Measurements from ENCODE around the gene RPL37.
A peak's percentile ranks its signal among the peaks of the same experiment; 100 is the strongest.
"Not testable (repeated sequence)": the region's sequence is repeated elsewhere in the genome, so short reads cannot be mapped to it uniquely, and the experiment has no call there.

The RPL37 gene

DNA sequence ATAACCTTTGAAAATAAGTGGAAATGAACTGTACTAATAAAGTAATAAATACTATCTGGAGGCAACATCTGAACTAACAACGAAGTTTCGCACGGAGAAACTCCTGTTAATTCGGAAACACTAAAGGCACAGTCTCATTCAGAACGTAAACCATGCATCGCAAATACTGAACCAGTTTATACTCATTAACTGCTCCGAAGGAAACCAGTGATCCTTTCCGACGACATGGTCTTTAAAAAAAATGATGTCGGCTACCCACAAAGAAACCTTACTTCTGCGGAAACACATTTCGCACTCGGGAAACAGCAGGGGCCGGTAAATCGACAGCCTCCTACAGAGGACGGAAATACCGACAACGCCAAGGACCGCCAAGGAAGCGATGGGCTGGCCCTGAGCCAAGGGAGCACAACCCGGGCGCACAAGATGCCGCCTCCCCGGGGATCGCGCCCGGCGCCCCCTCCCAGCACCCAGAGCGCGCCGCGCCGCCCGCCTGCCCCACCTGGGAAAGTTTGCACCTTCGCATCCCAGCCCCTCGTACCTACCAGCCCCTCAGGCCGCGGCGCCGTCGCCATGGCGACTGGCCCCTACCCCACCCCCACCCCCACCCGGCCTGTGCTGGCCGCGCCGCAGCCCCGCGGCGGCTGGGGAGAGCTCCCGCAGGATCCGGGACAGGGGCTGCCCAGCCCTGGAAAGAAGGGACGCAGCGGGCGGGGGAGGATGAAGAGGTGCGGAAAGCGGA, 37.6 kb downstream of the RPL37 start:
- no peak for DNase-seq (ENCODE audit: low read depth)

DNA sequence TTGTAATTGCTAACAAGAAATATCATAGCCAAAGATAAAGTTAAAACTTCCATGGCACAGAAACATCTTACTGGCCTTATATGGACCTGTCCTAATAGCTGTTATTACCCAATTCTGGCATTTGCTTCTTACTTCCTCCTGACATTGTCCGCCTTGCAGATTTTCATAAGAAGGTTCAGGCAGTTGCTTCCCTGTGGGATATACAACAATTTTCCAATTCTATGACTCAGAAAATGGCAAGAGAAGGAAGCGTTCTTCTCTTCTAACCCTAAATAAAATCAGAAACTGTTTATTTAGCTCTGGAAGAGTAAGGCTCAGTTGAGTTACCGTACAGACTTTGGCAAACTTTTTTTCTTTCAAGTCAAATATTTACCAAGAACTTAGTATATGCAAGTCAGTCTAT, 38.5 kb downstream of the RPL37 start:
- DNase-seq (ENCODE audit: low read depth), result no peak

DNA sequence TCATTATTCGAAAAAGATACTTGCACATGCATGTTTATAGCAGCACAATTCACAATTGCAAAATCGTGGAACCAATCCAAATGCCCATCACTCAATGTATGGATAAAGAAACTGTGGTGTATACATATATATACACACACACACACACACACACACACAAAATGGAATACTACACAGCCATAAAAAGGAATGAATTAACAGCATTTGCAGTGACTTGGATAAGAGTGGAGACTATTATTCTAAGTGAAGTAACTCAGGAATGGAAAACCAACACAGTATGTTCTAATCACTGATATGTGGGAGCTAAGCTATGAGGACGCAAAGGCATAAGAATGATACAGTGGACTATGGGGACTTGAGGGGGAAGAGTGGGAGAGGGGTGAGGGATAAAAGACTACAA, 40.1 kb downstream of the RPL37 start:
- not testable (repeated sequence) for DNase-seq (ENCODE audit: low read depth)

DNA sequence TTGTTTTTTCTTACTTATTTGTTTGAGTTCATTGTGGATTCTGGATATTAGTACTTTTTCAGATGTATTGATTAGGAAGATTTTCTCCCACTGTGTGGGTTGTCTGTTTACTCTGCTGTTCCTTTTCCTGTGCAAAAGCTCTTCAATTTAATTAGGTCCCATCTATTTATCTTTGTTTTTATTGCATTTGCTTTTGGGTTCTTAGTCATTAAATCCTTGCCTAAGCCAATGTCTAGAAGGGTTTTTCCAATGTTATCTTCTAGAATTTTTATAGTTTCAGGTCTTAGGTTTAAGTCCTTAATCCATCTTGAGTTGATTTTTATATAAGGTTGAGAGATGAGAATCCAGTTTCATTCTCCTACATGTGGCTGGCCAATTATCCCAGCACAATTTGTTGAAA, 40.7 kb downstream of the RPL37 start:
- DNase-seq (ENCODE audit: low read depth), result not testable (repeated sequence)

DNA sequence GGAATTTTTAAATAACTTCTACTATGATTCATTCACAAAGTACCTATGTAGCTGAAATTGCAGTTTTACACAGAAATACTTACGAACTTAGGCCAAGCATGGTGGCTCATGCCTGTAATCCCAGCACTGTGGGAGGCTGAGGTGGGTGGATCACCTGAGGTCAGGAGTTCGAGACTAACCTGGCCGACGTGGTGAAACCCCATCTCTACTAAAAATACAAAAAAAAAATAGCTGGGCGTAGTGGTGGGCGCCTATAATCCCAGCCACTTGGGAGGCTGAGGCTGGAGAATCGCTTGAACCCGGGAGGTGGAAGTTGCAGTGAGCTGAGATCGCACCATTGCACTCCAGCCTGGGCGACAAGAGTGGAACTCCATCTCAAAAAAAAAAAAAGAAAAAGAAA, 42.3 kb downstream of the RPL37 start:
- not testable (repeated sequence) for DNase-seq (ENCODE audit: low read depth)

DNA sequence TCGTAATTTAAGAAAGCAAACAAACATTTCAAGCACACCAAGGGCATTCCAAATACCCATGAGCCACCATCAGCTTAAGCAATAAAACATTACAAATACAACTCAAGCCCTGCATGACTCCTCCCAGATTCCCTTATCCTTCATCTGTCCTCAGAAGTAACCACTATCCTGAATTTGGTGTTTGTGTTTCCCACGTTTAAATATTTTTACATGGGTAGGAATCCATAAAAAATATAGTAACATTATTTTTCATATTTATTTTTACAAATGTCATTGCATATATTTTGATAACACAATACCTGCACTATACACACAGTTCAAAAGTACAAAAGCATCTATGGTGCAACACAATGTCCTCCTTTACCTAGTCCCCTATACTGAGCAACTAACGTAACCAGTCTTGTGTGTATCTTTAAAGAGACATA, 43.3 kb downstream of the RPL37 start:
- no peak for DNase-seq (ENCODE audit: low read depth)

DNA sequence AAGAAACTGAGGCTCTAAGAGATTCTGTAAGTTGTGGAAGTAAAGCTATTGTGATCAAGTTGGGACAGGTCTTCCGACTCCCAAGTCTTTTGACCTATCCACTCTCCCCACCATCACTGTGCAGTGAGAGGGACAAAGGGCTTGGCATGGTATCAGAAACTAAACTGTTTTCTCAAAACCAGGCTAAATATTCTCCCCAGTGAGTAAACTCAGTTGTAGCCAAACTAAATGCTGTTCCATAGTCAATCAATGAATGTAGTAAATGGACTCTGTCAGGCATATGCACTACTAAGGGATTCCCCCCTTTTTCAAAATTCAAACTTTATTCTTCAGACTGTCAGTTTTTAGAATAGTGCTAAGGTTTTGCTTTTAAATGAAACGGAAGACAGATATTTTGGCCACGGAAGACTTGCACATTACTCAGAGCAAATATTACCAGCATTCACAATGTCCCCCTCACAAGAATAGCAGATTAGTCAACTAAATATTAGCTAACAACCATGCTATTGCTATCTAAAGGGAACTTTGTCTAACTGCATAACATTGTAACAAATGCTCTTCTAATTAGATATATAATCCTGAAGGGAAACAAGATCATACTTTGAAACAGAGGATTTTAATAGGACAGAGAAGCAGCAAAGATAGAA, 44.0 kb downstream of the RPL37 start:
- DNase-seq (ENCODE audit: low read depth), result no peak

DNA sequence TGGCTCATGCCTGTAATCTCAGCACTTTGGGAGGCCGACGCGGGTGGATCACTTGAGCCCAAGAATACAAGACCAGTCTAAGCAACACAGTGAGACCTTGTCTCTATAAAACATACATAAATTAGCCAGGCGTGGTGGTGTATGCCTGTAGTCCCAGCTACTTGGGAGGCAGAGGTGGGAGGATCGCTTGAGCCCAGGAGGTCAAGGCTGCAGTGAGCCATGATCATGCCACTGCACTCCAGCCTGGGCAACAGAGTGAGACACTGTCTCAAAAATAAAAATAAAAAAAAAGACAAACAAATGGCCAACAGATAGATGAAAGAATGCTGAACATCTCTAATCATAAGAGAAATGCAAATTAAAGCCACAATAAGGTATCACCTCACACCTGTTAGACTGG, 46.1 kb downstream of the RPL37 start:
- not testable (repeated sequence) for DNase-seq (ENCODE audit: low read depth)

DNA sequence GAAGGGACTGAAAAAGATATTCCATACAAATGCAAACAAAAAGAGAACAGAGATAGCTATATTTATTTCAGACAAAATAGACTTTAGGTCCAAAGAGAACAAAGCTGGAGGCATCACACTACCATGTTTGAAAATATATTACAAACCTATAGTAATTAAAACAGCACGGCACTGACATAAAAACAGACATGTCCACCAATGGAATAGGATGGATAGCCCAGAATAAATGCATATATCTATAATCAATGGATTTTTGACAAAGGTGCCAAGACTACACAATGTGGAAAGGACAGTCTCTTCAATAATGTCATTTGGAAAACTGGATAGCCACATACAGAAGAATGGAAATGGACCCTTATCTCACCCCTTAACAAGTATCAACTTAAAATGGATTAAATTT, 47.0 kb downstream of the RPL37 start:
- no peak for DNase-seq (ENCODE audit: low read depth)

DNA sequence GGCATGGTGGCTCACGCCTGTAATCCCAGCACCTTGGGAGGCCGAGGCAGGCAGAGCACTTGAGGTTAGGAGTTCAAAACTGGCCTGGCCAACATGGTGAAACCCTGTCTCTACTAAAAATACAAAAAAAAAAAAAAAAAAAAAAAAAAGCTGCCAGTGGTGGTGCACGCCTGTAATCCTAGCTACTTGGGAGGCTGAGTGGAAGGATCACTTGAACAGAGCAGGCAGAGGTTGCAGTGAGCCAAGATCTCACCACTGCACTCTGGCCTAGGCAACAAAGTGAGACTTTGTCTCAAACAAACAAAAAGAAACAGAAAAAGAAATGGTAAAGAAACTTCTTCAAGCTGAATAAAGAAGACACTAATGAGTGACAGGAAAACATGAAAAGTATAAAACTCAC, 48.4 kb downstream of the RPL37 start:
- DNase-seq (ENCODE audit: low read depth), result not testable (repeated sequence)

DNA sequence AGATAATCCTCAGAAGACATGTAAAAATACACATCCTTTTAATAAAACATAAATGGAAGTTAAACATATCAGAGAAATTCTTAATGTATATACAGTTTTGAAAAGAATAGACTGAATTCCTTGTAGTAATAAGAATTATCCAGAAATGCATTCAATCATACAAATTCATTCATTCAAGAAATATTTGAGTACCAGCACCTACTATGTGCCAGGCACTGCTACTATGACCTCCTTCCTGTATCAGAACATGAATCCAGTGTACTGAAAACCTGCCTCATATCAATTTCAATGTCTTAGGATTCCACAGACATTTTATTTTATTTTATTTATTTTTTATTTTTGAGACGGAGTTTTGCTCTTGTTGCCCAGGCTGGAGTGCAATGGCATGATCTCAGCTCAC, 50.1 kb downstream of the RPL37 start:
- no peak for DNase-seq (ENCODE audit: low read depth)

DNA sequence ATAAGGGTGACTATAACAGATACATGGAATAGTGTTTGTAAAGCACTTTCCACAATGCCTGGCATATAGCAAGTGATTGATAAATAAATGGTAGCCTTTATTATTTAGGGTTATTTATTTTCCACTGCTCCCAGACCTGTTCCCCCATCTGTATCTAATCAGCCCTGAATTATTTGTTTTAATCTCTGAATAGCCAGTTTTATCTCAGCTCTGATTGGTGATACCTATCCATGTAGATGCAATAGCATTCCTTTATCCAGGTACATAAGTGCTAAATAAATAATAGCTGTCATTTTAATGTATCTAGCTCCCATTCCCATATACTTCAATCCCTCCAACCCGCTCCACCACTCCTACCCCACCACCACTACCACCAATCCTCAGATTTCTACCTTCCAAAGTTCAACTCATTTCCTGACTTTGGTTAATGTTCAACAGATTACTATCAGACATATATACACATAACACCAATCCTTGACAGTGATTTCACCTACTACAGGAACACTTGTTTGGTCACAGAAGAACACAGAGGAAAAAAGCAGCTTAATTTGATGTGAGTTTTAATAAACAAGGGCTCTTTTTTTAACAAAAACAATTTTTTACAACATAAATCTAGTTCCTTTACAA, 50.9 kb downstream of the RPL37 start:
- DNase-seq (ENCODE audit: low read depth), result no peak

DNA sequence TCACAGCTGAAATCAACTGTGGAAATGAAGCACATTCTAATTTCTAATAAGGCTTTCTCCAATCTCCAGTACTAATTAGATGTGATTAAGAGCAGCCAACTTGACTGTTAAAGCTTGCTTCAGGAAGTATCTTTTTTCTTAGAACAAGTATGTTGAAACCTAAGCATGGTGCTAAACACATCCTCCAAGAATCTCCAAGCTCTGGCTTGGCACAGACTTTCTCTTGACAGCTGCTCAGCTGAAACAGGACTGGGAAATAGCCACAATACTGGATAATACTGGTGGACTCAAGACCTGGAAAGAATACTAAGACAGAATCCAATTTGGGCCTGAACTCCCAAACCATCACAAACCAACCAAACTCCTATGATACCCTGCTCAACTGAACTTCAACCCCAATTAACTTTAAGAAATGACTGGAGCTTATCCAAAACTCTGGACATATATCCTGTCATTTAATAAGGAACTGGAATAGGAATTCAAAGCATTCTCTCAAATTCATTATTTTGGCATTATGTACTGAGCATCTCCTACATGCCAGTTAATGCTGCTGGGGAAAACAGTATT, 53.1 kb downstream of the RPL37 start:
- peak; percentile 55 for DNase-seq (ENCODE audit: low read depth)

DNA sequence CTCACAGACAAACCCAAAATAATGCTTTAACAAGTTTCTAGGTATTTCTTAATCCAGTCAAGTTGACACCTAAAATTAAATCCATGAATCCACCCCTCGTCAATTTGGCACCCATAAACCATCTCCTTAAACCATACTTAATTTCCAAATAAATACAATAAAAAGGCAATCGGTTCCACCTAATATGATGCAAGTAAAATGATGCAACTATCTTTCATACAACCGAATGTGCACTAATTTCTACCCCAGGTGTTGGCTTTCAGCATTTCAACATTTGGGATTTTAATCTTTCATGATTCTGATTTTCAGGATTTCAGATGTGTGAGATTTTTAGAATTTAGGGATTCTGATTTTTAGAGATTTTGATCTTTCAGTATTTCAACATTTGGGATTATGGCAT, 54.2 kb downstream of the RPL37 start:
- DNase-seq (ENCODE audit: low read depth), result no peak

DNA sequence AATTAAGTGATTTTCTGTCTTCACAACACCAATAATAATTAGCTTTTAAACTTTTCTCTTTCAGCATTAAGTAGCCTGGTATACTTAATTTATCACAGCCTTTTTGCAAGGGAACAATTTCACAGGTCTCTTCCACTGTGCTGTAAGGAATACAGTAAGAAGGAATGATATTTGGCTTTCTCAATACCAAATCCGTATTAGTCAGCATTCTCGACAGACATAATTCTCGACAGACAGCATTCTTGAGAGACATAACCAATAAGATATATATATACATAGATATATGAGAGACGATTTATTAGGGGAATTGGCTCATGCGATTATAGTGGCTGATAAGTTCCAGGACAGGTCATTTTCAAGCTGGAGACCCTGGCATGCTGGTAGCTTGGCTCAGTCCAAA, 54.8 kb downstream of the RPL37 start:
- no peak for DNase-seq (ENCODE audit: low read depth)

DNA sequence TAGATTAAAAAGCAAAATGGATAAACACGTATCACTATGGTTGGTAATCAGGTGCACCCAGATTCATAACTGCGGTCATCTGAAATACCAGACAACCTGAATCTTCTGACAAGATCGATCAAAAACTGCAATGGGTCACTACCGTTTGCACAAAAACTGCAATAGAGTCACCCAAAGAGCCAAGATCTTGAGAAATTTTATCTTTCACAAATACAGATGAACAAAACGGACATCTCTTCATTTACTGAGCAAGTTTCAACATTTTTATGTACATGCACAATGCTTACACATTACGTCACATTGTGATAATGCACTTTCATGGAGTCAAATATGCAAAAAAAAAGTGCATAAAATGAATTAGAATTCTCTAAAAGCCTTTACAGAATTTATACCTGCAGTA, 55.5 kb downstream of the RPL37 start:
- DNase-seq (ENCODE audit: low read depth), result no peak

DNA sequence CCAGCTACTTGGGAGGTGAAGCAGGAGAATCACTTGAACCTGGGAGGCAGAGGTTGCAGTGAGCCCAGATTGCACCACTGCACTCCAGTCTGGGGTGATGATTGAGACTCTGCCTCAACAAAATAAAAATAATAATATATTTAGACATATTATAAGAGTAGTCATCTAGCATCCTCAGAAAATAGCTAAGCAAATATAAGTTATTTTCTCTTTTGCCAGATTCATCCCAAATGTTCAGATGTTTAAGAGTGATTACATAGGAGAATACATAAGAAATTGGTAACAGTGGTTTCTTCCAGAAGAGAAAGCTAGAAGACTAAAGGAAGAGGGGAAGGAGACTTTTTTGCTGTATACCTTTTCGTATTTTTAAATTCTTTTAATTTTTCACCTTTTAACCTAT, 56.9 kb downstream of the RPL37 start:
- DNase-seq (ENCODE audit: low read depth), result no peak

DNA sequence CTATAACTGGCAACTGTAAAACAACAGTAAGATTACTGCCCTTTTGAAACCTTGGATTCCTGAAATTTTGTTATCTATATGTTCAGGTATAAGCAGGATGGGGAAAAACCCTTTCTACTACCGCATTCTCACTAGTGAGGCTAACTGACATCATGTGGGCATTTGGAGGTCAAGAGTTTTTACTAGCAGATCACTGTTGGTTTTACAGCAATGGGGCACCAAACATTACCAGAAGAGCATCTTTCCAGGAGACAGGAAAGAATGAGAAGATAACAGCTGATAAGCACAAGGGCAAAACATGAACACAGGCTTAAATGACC, 58.4 kb downstream of the RPL37 start:
- no peak for DNase-seq (ENCODE audit: low read depth)

DNA sequence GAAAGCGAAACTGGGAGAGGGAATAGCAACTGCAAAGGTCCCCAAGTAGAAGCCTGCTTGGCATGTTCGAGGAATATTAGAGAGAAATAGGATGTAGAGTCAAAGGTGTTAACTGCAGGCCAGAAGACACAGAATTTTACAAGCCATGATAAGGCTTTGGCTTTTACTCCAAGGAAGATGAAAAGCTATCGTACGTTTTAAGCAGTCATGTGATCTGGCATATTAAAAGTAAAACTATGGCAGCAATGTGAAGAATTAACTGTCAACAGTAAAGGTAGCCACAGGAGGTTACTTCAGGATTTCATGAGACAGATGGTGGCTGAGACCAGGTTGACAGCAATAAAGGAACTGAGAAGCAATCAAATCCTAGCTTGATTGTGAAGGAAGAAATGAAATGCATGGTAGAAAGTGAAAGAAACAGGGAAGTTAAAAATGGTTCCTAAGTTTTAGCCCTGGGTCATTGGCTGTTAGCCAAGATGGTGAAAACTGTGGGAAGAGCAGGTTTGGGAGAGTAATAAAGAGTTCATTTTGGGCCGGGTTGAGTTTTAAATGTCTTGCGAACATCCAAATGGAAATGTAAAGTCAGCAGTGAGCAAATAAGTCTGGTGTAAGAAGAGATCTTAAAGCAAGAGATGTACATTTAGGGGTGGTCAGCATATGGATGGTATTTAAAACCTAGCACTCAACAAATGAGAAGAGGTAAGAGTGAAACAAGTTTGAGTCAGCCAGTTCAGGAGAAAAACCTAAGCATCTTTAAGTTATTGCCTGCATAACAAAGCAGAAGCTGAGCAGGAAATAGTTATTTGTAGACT, 59.0 kb downstream of the RPL37 start:
- no peak for DNase-seq (ENCODE audit: low read depth)

All from fibroblast of the conjunctiva (primary cell).